ENCODE results near the gene DPP7.

The DPP7 gene

DNA sequence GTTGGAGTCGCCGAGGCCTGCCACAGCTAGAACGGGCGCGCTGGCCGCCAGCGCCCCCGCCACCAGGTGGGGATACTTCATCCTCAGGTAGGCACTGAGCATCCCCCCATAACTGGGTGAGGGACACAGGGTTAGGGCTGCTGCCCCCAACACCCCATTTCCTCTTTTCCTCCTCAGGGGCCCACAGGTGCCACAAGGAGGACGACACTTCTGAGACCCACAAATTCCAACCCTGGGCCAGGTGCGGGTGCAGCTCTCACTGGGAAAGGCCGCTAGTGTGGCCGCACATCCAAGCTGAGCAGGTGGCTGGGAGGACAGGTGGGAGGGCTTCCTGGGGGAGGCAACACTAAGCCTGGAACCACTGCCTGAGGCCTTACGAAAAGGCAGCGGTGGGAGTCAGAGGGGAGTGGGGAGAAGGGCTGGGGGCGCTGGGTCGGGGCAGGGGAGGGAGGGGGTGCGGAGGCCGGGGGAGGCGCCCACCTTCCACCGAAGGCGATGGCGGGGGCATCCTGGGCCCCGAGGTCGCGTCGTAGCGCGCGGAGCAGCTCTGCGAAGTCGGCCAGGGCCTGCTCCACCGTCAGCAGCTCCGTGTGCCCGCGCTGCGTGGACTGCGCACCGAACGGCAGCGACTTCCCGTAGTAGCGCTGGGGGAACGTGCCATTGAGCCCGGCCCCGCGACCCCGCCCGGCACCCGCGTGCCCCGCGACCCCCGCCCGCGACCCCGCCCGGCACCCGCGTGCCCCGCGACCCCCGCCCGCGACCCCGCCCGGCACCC is 961 bp downstream of the DPP7 start:
- TF ChIP-seq, protein P1, sequence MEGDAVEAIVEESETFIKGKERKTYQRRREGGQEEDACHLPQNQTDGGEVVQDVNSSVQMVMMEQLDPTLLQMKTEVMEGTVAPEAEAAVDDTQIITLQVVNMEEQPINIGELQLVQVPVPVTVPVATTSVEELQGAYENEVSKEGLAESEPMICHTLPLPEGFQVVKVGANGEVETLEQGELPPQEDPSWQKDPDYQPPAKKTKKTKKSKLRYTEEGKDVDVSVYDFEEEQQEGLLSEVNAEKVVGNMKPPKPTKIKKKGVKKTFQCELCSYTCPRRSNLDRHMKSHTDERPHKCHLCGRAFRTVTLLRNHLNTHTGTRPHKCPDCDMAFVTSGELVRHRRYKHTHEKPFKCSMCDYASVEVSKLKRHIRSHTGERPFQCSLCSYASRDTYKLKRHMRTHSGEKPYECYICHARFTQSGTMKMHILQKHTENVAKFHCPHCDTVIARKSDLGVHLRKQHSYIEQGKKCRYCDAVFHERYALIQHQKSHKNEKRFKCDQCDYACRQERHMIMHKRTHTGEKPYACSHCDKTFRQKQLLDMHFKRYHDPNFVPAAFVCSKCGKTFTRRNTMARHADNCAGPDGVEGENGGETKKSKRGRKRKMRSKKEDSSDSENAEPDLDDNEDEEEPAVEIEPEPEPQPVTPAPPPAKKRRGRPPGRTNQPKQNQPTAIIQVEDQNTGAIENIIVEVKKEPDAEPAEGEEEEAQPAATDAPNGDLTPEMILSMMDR (conservative IDR thresholded peaks at IDR 0.05; ENCODE audit: low read length) = no peak
- TF ChIP-seq EZH2phosphoT487 (IDR thresholded peaks at IDR 0.05; ENCODE audit: borderline replicate concordance) = no peak
- H3K4me1 ChIP-seq (ENCODE audit: insufficient read depth, low read length, poor library complexity, severe bottlenecking) = peaks cover 7% of the 10 kb centered on the region
- H3K9me2 ChIP-seq (replicated peaks; ENCODE audit: low read depth, low read length) = no peaks in the 10 kb centered on the region
- H2AFZ ChIP-seq (ENCODE audit: low read length) = no peak overlapping the region
- no peak overlapping the region for H3K4me2 ChIP-seq (ENCODE audit: low read depth, low read length, poor library complexity, severe bottlenecking)
- H3K9ac ChIP-seq (ENCODE audit: low read depth, low read length, poor library complexity, severe bottlenecking) = no peak overlapping the region
- peaks cover 14% of the 10 kb centered on the region; the same call in 1 of the 2 replicates for H3K36me3 ChIP-seq (ENCODE audit: insufficient read depth, low read length)
- H3K79me2 ChIP-seq (ENCODE audit: insufficient read depth, low read length) = no peaks in the 10 kb centered on the region
- H3K27me3 ChIP-seq (ENCODE audit: insufficient read depth, low read length, poor library complexity, severe bottlenecking) = no peaks in the 10 kb centered on the region
- no peaks in the 10 kb centered on the region for H3F3A ChIP-seq (ENCODE audit: low read depth)
- H3K9me3 ChIP-seq (ENCODE audit: insufficient read depth, low read depth, low read length) = no peaks in the 10 kb centered on the region
- H4K20me1 ChIP-seq (ENCODE audit: insufficient read depth, low read length, poor library complexity, severe bottlenecking) = no peaks in the 10 kb centered on the region
- no peak overlapping the region for H3K4me3 ChIP-seq (ENCODE audit: low read length, poor library complexity, severe bottlenecking)

DNA sequence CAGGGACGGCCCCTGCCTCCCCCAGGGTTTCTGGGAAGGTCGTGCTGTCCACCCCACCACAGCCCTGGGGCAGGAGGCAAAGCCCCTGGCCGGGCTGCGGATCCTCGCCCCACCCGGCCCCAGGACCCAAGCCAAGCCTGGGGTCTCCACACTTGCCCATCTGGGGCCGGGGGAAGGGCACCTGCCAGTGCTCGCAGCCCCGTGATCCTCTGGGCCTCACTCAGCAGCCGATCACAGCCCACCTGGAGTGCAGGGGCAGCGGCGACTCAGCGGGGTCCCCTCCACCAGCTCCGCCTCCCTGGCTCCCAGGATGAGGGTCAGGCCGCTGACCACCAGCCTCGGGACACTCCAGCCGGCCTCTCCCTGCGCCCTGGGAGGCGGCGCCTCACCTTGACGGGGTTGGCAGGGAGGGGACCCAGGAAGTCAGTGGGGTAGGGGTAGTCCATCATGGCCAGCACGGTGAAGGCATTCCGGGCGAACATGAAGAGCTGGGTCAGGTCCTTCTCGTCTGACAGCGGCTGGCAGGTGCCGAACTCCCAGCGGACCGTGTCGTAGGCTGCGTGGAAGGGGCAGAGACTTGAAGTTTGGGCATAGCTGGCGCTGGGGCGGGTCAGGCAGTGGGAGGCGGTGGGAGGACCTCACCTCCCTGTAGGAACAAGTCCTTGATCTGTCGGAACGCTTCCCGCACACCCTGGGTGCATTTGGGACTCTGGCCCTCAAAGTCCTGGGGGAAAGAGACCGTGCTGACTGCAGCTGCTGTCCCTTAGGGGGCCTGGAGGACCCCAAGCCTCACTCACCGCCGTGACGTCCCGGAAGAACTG is 1.8 kb downstream of the DPP7 start:
- Histone ChIP-seq H3K4me1 (ENCODE audit: insufficient read depth, low read length, poor library complexity, severe bottlenecking) (peaks cover 7% of the 10 kb centered on the region), H3K36me3 (ENCODE audit: insufficient read depth, low read length) (peaks cover 22% of the 10 kb centered on the region; the same call in 1 of the 2 replicates), H3K4me2 (ENCODE audit: low read depth, low read length, poor library complexity, severe bottlenecking) (no peak overlapping the region), H2AFZ (ENCODE audit: low read length) (no peak overlapping the region), H3F3A (ENCODE audit: low read depth) (no peaks in the 10 kb centered on the region), H3K27me3 (ENCODE audit: insufficient read depth, low read length, poor library complexity, severe bottlenecking) (no peaks in the 10 kb centered on the region), H3K9me3 (ENCODE audit: insufficient read depth, low read depth, low read length) (no peaks in the 10 kb centered on the region), H3K79me2 (ENCODE audit: insufficient read depth, low read length) (no peaks in the 10 kb centered on the region), H3K9me2 (replicated peaks; ENCODE audit: low read depth, low read length) (no peaks in the 10 kb centered on the region), H3K4me3 (ENCODE audit: low read length, poor library complexity, severe bottlenecking) (no peak overlapping the region), H3K9ac (ENCODE audit: low read depth, low read length, poor library complexity, severe bottlenecking) (no peak overlapping the region), H4K20me1 (ENCODE audit: insufficient read depth, low read length, poor library complexity, severe bottlenecking) (no peaks in the 10 kb centered on the region)
- TF ChIP-seq, protein P1 (conservative IDR thresholded peaks at IDR 0.05; ENCODE audit: low read length) = no peak
- no peak for TF ChIP-seq EZH2phosphoT487 (IDR thresholded peaks at IDR 0.05; ENCODE audit: borderline replicate concordance)

DNA sequence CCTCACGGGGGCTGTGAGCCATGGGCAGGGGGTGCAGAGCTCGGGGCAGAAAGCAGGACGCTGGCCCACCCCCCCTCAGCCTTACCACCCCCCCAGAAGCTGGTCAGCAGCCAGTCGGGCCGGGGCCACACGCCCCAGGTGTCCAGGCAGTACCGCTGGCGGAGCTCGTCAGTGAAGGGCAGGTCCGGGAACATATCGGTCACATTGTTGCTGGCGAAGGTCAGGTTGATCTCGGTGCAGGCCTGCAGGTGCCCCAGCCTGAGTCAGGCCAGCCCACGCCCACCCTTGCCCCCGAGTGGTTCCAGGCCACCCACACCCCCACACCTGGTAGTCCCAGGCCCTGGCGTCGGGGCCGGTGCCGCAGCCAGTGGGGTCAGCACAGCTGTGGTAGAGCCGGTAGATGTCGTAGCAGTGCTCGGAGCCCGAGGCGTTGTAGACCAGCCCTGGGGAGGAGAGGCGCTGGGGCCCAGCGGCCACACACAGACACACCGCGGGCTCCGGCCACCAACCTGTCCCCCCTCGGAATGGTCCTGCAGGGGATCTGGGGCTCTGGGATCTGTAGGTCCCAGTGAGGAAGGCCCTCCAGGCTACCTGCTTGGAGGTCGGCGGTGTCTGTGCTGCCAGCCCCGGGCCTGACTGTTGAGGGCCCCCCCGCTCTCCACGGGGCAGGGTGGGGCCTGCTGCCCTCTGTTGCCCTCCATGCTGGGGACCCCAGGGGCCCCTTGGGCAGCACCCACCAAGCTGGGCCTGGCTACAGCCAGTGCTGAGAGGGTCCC is 2.6 kb downstream of the DPP7 start:
- no peaks in the 10 kb centered on the region for H4K20me1 ChIP-seq (ENCODE audit: insufficient read depth, low read length, poor library complexity, severe bottlenecking)
- no peaks in the 10 kb centered on the region for H3K79me2 ChIP-seq (ENCODE audit: insufficient read depth, low read length)
- no peak overlapping the region for H3K4me3 ChIP-seq (ENCODE audit: low read length, poor library complexity, severe bottlenecking)
- no peaks in the 10 kb centered on the region for H3K9me3 ChIP-seq (ENCODE audit: insufficient read depth, low read depth, low read length)
- peaks cover 7% of the 10 kb centered on the region for H3K4me1 ChIP-seq (ENCODE audit: insufficient read depth, low read length, poor library complexity, severe bottlenecking)
- no peak for TF ChIP-seq EZH2phosphoT487 (IDR thresholded peaks at IDR 0.05; ENCODE audit: borderline replicate concordance)
- TF ChIP-seq, protein P1 (conservative IDR thresholded peaks at IDR 0.05; ENCODE audit: low read length) = no peak
- H3K9me2 ChIP-seq (replicated peaks; ENCODE audit: low read depth, low read length) = no peaks in the 10 kb centered on the region
- H3K27me3 ChIP-seq (ENCODE audit: insufficient read depth, low read length, poor library complexity, severe bottlenecking) = no peaks in the 10 kb centered on the region
- H3K36me3 ChIP-seq (ENCODE audit: insufficient read depth, low read length) = peaks cover 30% of the 10 kb centered on the region; the same call in 1 of the 2 replicates
- H3K9ac ChIP-seq (ENCODE audit: low read depth, low read length, poor library complexity, severe bottlenecking) = no peak overlapping the region
- H3F3A ChIP-seq (ENCODE audit: low read depth) = no peaks in the 10 kb centered on the region
- no peak overlapping the region for H3K4me2 ChIP-seq (ENCODE audit: low read depth, low read length, poor library complexity, severe bottlenecking)
- no peak overlapping the region for H2AFZ ChIP-seq (ENCODE audit: low read length)

Measured in Loucy (cell line).